NCI-H1105 (cell line): ENCODE results near the gene IFI6.
"Not testable (repeated sequence)": the region's sequence is repeated elsewhere in the genome, so short reads cannot be mapped to it uniquely, and the experiment has no call there.

Experiments used
- DNase-seq: peaks from one replicate; lab custom pipeline; 2025; lab: John Stamatoyannopoulos, UW

Gene IFI6, protein sequence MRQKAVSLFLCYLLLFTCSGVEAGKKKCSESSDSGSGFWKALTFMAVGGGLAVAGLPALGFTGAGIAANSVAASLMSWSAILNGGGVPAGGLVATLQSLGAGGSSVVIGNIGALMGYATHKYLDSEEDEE

DNA sequence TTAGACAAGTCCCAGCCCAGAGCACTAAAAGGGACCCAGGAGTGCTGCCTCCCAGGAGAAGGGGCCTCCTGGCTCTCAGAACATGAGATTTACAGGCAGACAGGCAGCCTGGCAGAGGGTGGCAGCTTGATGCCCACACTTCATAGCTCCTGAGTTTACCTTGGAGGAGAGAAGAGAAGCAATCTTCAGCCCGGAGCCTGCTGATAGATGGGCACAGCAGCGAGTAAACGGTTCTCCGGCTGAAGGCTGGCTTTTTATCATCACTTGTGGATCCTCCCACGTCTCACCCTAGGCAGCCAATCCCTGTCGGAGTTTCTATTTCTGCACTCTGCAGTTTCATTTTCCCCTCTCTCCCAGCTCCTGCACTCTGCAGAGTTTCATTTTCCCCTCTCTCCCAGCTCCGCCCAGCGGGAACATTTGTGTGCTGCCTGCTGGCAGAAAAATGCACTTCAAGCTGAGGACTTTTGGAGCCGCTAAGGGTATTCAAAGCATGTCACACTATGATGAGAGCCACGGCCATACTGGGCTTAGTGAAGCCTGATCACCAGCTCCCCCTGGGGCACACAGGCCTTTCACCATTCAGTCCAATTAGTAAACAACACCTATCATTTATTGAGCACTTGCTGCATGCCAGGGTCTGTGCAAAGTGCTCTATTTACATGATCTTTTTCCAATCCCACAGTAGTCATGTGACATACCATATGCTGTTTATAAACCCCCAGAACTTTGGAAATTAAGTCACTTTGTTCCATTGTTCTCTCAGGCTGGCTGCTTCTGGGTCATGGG is at the start of gene IFI6:
Gene IFI6 (minus strand): TSS at position 229 of the 786 bp plus-strand sequence. CDS start 2,878 bp downstream, outside the sequence.
- peak; percentile 94 for DNase-seq

DNA sequence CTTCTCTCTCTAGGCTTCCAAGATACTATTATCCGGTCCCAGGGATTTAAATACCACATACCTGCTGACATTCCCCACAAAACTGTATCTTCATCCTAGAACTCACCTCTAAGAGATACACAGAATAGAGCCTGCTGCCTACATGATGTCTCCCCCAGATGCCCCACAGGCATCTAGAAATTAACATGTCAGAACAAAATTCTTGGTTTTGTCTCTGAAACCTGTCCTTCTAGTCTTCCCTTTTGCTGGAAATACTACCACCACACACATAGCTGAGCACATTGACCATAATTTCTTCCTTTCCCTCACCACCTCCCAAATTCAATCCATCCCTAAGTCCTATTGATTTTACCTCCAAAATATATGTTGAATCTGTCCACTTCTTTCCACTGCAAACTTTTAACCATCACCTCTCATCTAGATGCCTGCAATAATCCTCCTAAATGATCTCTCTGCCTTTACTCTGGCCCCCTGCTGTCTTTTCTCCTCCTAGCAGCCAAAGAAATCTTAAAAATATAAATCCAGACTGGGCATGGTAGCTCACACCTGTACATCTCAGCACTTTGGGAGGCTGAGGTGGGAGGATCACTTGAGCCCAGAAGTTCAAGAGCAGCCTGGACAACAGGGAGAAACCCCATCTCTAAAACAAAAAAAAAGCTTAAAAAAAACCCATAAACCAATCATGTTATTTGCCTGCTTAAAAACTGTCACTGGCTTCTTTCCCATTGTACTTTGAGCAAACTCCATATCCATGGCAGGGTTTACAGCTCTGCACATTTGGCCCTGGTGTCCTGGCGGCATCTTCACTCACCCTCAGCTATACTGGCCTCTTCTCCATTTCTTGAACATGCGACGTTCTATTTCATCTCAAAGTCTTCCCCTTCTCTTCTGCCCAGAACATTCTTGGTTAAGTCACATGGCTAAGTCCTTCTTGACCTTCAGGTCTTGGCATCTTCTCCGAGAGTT is 47.6 kb upstream of the IFI6 start:
- no peak for DNase-seq

DNA sequence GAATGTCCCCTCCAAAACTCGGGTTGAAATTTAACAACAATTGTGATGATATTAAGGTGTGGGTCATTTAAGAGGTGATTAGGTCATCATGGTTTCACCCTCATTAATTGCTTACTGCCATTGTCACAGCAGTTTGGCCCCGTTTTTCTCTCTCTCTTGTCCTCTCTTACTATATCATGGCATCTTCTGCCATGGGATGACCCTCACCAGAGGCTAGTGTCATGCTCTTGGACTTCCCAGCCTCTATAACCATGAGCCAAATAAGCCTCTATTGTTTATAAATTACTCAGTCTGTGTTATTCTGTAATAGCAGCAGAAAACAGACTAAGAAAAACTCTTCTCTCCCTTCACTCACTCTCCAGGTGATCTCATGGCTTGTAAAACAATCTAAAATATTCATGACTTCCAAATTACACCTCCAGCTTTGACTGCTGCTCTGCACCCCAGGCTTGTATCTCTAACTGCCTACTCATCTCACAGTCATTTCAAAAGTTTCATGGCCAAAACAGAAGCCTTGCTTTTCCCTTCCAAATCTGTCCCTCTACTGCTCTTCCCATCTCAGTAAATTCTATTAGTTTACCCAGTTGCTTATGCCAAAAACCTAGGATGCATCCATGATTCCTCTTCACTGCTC is 44.4 kb upstream of the IFI6 start:
- DNase-seq, result no peak

DNA sequence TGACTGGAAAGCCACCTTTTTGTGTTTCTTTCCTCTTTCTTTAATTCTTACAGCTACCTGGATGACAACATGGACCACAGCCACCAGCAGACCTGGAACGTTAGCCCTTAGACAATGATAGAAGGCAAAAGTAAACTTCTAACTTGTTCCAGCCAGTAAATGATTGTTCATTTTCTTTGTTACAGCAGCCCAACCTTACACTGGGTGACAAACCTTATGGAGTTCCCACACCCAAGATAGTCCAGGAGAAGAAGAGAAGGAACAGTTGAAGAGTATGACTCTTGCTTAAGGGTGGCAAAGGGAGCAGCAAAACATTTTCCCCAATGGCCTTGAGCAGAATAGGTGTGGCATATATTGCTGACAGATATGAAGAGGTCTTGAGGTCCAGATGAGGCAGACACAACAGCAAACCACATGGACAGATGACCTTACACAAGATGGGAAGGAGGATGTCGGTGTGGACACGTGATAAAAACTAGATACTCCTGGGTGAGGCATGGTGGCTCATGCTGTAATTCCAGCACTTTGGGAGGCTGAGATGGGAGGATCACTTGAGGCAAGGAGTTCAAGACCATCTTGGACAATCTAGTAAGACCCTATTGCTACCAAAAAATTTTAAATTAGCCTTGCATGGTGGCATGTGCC is 42.0 kb upstream of the IFI6 start:
- DNase-seq, result no peak

DNA sequence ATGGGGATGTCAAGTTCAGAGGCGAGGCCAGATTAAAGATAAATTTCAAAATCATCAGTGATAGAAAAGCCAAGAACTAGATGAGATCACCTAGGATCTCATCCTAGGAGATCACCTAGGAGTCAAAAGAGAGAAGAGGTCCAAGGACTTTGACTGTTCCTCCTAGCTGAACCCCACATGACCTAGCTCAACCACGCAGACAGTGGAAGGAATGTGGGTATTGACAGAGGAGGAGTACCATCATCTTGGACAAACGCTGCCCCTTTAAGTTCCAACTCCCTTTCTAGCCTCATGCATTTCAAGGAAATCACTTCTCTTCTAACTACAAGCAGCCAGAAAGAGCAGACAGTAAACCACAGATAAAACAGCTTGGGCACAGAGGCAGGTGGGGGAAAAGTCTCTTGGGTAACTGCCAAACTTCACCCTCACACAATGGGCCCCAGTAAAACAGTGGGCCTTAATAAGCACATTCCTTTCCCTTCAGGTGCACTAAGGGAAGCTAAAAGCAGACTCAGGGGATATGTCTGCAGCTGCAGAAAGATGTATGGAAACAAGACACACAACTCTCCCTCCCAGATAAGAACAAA is 41.2 kb upstream of the IFI6 start:
- DNase-seq, result peak; percentile 37

DNA sequence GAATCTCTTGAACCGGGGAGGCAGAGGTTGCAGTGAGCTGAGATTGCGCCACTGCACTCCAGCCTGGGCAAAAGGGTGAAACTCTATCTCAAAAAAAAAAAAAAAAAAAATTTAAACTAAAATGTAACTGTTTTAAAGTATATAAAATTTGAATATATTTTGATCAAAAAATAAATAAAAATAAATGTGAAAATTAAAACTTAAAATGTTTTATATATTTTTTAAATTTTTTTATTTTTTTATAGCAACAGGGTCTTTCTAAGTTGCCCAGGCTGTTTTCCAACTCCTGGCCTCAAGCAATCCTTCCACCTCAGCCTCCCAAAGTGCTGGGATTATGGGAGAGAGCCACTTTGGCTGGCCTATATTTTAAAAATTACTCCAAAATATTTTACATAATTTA is 38.6 kb upstream of the IFI6 start:
- DNase-seq, result no peak

DNA sequence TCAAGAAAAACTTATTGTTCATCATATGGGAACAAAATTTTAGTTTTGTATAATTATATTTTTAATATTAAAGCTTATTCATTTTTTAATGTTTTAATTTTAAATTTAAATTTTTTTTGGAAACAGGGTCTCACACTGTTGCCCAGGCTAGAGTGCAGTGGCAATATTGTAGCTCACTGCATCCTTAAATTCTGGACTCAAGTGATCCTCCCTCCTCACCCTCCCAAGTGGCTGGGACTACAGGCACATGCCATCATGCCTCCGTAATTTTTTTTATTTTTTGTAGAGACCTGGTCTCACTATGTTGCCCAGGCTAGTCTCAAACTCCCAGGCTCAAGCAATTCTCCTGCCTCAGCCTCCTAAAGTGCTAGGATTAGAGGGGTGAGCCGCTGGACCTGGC is 33.6 kb upstream of the IFI6 start:
- DNase-seq, result no peak

DNA sequence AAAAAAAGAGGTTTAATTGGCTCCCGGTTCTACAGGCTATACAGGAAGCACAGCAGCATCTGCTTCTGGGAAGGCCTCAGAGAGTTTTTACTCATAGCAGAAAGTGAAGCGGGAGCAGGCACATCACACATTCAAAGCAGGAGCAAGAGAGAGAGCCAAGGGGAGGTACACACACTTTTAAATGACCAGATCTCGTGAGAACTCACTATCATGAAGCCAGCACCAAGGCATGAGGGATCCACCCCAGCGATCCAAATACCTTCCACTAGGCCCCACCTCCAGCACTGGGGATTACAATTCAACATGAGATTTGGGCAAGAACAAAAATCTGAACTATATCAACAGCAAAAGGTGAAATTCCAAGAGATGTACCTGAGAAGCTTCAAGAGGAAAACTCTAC is 33.0 kb upstream of the IFI6 start:
- DNase-seq, result no peak

DNA sequence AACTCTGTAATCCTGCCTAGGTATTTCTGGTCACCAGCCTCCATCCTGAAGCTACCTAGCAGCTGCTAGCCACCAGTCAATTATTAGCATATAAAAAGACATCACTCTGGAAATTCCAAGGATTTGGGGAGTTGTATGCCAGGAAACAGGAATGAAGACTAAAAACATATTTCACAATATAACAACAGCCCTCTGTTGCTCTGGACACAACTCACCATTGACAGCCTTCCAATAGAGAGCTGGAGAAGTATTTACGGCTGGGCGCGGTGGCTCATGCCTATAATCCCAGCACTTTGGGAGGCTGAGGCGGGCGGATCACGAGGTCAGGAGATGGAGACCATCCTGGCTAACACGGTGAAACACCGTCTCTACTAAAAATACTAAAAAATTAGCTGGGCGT is 24.8 kb upstream of the IFI6 start:
- DNase-seq, result not testable (repeated sequence)

DNA sequence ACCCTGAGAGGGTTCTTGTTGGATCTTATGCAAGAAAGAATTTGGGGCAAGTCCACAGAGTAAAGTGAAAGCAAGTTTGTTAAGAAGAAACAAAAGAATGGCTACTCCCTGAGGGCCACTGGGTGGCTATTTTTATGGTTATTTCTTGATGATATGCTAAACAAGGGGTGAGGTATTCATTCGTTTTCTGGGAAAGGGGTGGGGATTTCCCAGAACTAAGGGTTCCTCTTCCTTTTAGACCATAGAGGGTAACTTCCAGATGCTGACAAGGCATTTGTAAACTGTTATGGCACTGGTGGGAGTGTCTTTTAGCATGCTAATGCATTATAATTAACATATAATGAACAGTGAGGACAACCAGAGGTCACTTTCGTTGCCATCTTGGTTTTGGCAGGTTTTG is 18.2 kb upstream of the IFI6 start:
- no peak for DNase-seq

DNA sequence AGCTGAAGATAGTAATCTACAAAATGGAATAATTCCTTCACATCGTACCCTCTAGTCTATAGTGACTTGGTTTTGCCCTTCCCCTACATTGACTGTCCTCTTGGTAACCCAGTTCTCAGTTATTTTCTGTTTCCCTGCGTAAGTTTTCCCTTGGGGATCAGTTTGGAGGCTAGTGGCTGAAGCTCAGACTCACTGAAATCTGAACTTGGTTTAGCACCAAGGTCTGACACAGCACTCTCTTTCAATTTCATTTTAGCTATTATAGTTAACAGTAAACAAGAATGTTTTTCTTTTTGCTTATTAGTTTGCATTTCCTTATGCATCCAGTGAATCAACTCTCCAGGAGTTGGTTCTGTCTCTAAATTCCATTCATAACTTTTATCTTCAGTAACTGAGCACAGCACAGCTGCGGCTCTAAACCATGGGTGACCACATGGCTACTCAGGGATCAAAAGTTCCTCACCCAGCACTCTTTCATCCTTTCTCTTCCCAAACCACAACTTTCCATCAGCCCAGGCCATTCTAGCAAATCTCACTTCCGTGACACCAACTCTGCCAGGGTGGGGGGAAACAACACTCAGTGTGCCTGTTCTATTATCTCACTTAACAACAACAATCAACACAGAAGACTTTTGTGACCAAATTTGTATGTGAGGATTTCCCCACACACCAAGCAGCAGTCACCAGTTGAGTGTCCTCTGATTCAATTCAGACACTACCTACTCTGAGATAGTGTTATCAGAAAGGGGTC is 17.6 kb upstream of the IFI6 start:
- DNase-seq, result no peak

DNA sequence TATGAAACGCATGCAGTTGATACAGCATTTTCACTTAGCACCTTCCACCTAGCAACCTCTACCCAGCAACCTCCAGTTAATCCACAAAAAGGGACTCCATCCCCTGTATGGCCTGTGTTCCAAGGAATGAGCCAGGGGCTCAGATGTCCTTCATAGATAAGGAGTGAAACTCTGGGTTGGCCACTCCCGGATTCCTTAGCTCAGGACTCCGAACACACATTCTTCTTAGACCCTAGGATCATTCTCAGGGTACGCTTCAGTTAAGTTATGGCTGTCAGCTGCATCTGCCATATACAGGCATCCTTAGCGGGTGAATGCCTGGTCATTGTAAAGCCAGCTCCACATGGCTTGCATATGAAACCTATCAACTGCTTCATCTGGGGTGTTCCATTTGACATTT is 15.9 kb upstream of the IFI6 start:
- DNase-seq, result no peak

DNA sequence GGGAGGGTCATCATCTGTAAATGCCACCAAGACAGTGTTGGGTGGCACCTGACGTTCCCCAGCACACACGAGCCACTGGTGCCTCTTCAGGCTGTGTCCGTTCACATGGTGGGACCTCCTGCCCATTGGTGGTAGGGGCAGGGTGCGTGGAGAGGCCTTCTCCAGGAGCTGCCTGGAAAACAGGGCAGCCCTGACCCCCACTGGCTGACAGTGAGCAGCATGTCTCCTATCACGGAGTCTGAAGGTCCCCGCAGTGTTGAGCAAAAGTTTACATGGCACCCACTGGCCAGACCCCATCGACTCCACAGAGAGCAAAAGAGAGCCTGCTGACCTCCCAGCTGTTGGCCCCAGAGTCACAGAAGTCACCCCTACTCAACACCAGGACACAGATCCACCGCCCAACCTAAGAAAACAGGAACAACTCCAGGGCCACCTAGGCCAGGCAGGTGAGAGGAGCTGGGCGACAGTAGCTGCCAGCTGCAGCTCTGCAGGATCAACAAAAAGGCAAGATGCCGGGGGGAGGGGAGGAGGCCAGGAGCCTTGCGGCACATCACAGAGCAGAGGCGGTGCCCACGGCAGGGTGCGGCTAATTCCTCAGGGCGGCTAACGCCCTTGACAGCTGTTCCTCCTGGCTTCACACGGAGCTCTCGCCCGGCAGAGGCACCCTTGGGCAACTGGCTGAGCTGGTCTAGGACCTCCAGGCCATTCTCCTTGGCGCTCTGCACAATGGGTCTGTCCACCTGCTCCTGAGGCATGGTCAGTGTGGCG is 14.4 kb upstream of the IFI6 start:
- DNase-seq, result no peak

DNA sequence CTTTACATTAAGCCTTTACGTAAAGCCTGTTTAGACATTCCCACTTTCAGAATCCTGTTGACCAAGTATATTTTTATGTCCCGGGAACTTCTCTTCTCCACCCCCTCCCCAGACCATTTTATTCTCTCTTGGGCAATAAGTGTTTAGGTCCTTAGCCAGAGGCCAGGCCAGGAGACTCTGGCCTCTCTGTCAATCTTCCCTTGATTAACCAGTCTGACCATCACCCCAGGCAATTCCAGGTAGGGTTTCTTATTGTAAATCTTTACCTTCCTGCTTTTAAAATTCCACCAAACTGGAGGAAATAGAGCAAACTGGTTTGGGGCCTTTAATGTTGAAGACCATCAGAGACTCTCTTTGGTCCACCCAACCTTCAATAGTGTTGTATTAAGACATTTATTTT is 12.2 kb upstream of the IFI6 start:
- no peak for DNase-seq

DNA sequence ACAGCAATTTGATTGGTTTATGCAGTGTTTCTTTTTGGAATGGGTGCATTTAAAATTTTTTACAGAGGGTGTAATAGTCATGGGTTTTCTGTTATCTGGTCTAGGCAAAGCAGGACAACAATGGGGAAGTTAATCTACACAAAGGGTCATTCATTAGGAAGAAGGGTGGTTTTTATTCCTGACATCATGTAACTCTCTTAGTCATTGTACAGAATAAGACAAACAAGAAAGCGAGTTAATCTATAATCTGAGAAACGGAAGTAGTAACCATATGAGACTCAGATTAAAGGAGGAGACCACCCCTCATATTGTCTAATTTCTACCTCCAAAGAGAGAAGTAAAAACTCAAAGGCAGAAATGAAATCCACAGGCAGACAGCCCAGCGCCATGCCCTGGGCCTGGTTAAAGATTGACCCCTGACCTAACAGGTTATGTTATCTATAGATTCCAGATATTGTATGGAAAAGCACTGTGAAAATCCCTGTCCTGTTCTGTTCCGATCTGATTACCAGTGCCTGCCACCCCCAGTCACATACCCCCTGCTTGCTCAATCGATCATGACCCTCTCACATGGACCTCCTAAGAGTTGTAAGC is 10.5 kb upstream of the IFI6 start:
- no peak for DNase-seq

DNA sequence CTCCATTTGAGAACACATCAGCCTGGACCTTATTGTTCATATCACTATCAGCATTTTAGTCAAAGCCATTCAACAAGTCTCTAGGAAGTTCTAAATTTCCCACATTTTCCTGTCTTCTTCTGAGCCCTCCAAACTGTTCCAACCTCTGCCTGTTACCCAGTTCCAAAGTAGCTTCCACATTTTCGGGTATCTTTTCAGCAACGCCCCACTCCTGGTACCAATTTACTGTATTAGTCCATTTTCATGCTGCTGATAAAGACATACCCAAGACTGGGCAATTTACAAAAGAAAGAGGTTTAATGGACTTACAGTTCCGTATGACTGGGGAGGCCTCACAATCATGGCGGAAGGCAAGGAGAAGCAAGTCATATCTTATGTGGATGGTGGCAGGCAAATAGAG is 9.6 kb upstream of the IFI6 start:
- DNase-seq, result not testable (repeated sequence)

DNA sequence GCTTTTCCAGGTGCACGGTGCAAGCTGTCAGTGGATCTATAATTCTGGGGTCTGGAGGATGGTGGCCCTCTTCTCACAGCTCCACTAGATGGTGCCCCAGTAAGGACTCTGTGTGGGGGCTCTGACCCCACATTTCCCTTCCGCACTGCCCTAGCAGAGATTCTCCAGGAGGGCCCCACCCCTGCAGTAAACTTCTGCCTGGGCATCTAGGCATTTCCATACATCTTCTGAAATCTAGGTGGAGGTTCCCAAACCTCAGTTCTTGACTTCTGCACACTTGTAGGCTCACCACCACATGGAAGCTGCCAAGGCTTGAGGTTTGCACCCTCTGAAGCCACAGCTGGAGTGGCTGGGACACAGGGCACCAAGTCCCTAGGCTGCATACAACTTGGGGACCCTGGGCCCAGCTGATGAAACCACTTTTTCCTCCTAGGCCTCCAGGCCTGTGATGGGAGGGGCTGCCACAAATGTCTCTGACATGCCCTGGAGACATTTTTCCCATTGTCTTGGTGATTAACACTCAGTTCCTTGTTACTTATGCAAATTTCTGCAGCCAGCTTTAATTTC is 8.3 kb upstream of the IFI6 start:
- not testable (repeated sequence) for DNase-seq

DNA sequence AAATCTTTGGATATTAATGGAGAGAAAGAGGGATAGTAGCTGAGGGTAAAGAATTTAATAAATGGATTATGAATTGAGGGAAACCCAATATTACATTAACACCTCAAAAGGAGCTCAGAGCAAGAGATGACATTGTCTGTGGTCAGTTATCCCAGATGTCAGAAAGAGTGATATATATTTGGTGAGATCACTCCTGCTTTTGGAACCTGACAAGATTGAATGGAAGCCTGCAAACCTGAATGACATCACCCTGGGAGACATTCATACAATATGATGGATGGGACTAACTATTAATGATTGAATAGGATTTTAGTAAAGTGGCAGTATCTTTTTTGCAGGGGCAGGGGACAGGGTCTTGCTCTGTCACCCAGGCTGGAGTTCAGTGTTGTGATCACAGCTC is 6.8 kb upstream of the IFI6 start:
- DNase-seq, result no peak

DNA sequence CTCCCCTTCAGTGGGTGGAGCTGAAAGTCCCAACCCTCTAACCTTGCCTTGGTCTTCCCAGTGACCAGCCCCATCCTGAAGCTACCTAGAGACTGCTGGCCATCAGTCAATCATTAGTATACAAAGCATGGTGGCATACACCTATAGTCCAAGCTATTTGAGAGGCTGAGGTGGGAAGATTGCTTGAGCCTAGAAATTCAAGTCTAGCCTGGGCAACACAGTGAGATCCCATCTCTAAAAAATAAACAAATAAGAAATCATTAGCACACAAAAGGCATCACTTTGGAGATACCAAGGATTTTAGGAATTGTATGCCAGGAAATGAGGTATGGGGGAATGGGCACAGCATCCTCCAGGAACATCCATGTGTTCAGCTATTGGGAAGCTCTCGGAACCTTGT is 4.4 kb upstream of the IFI6 start:
- DNase-seq, result no peak
